GM19351 (cell line): Measurements from ENCODE around the gene ZRANB2.

Experiments
- ATAC-seq: cut with Tn5 transposase; IDR thresholded peaks from one replicate; pipeline ENCODE4 v1.9.1; 2021; ENCODE audit warnings: mild to moderate bottlenecking, moderate library complexity; ENCODE audit not compliant: unreplicated experiment

ZRANB2 gene, protein sequence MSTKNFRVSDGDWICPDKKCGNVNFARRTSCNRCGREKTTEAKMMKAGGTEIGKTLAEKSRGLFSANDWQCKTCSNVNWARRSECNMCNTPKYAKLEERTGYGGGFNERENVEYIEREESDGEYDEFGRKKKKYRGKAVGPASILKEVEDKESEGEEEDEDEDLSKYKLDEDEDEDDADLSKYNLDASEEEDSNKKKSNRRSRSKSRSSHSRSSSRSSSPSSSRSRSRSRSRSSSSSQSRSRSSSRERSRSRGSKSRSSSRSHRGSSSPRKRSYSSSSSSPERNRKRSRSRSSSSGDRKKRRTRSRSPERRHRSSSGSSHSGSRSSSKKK

GRCh38 chr1:71080739-71081696 lies at the start of gene ZRANB2:
Gene ZRANB2 (minus strand): TSS chr1:71081035. CDS start chr1:71080995, 40 bp downstream.
- peak; percentile 97 for ATAC-seq

DNA sequence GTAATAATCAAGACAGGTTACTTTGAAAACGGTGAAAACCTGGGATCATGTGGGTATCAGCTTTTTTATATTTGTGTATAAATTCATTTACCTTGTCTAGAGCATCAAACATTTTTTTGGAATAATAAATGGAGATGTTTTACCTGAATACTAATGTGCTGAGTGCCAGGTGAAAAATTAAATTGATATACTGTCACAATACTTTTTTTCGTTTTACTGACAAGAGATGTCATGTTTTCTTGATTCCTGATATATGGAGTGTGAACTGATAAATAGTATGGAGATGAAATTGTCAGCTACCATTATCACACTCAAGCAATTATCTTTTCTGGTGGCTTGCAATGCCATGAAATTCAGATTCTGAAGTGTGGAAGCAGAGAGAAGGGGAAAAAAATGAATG lies 47.2 kb upstream of the ZRANB2 start:
- ATAC-seq: no peak

DNA sequence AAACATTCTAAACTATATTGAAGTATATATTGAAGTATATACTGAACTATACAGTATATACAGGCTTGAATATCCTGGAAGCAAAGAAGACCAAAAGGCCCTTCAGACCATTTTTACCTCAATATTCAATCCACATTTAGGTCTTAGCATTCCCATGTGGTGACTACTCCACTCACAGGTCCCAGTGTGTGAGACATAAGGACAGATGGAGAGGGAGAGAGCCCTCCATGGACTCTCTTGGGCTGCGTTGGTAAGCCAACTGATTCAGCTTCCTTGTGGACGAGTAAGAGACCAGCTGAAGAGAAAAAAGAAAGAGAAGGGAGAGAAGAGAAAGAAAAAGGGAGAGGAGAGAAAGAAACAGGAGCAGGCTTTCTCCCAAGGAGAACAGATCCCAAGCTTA lies 37.3 kb upstream of the ZRANB2 start:
- ATAC-seq: no peak

GRCh38 chr1:71116729-71117128 lies 35.9 kb upstream of the ZRANB2 start:
- no peak for ATAC-seq

DNA sequence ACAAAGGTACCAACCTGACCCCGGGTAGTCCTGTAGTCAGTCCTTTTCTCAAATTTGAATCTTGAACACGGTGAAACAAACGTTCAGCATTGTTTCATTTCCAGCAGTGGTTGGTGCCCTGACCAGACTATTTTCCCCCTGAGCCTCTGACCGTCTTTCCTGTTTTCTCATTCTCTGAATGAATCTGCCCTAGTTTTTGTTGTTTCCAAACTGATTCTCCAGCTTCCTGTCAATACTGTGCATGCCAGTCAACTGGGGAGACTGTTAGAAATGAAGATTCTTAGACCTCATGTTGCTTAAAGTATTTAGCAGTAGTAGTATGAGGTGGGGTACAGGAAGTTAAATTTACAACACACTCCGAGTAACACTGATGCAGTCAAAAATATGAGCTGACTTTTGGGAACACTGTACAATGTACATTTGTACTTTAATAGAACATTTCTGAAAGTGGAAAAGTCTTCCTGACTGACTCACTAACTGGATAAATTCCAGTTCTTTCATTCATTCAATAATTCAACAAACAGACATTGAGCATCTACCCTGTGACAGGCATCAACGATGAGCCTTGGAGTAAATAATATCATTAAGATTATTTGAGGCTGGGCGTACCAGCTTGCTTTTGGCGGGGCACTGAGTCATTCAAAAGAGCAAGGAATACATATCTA lies 26.0 kb upstream of the ZRANB2 start:
- no peak for ATAC-seq

DNA sequence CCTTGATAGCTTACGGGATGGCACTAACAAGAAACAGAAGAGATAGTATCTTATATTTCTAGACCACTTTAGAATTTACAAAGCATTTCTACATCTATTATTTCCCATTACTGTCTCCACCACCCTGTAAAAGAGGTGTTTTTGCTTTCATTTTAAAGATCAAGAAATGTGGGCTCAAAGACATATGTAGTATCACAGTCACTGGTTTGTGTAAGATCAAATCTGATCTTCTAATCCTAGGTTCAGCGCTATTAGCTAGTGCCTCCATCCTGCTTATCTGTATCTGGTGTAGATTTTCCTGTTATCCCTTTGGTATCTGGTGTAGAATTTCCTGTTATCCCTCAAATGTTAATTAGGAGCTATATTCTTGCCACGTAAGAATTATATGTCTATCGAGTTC lies 23.6 kb upstream of the ZRANB2 start:
- no peak for ATAC-seq

- no peak for ATAC-seq
Observed at GRCh38 chr1:71101839-71102376, 21.1 kb upstream of the ZRANB2 start.

DNA sequence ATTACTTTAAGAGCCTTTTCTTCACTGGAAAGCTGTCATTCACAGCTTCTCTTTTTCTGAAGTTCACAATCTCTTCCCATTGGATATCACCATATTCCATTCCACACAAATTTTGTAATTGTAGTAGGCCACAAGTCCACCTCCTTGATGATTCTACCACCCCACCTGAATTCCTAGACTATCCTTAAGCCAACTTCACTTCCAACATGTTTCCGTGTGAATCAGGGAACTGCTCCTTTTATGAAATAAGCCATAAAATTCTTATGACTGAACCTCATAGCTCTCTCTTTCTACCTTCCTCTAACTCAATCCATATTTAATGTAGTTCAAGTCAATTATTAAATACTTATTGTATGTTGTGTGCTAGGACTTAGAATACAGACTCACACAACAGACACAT lies 16.6 kb upstream of the ZRANB2 start:
- no peak for ATAC-seq

- ATAC-seq: no peak
Observed at GRCh38 chr1:71094913-71095312, 14.1 kb upstream of the ZRANB2 start.

GRCh38 chr1:71093938-71094337 lies 13.1 kb upstream of the ZRANB2 start:
- ATAC-seq: peak; percentile 44

DNA sequence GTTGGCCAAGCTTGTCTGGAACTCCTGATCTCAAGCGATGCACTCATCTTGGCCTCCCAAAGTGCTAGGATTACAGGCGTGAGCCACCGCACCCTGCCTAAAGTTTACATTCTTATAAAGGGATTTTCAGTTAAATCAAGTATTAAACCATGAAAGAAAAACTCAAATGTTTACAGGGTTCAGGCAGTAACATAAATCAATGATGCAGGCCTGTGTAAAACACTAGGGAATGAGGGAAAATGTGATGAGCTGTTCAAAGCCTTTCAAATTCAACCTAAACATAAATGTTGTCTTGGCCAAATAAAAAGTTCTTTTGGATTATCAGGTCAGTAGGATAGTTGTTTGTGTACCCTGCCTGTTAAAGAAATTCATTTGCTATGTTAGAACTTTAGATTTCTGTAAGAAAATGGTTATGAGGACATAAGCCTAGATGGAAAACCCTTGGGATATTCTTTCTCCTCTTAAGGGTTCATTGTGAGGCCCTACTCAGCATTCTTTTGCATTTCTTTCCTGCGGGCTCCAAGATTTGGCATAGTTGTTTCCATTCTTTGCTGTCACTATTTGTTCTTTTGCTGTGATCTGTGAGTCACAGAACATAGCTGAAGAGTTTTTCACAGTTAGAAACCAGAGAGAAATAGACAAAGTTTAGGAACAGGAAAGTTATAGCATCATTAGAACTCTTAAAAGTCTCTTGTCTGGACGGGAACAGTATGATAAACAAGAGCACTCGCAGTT lies 8.9 kb upstream of the ZRANB2 start:
- ATAC-seq: no peak

DNA sequence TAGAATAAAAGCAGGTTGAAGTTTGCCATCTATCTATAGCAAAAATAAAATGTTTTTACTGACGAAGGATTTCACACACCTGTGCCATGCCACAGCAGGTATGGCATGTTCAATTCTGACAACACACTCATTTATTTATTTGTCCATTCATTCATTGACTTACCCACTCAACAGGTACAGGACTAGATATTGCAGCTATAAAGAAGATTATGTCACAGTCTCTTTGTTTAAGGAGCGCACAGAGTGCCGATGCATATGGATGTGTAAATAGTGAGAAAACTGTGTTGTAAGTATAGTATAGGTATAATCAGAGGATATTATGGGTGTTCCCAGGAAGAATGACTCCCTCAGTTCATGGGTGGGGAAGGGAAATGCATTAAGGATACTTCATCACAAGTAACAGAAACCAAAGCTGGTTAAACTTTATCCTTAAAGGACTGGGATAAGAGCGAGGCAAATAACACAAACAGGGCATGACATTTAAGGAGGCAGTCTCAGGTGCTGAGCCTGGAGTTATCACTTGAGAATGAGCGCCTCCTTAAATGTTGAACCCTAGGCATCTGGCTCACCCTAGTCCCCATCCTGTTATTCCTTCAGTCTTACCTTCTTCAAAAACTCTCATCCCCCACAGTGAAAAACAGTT lies 7.9 kb upstream of the ZRANB2 start:
- no peak for ATAC-seq

DNA sequence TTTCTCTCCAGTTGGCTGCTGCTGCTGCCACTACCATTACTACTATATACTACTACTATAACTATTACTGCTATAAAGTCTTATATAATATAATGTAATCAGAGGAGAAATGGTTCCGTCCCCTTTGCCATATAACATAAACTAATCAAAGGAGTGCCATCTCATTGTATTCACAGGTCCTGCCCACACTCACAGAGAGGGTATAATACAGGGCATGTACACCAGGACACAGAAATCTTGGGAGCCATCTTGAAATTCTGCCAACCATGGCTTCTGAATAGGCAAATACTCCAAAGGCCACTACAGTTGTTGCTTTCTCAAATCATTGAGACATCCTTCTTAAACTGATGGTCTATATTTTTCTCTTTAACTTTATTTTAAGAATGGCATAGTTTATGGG lies 6.9 kb upstream of the ZRANB2 start:
- ATAC-seq: no peak

DNA sequence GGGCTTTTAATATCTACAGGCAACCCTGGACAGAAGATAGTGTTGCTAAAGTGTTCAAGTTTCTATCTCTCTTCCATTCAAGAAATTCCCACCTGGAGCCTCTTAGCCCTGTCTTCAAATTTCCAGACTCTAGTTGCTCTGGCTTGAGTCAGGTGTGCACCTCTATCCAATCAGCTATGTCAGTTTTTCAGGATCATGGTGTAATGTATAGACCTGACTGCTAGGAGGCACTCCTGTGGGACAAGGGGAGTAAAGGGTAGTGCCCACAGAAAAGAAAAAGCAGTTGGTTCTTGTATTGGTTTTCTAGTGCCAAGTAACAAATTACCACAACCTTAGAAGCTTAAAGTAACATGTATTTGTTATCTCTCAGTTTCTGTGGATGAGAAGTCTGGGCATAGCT lies 6.2 kb upstream of the ZRANB2 start:
- ATAC-seq: no peak

DNA sequence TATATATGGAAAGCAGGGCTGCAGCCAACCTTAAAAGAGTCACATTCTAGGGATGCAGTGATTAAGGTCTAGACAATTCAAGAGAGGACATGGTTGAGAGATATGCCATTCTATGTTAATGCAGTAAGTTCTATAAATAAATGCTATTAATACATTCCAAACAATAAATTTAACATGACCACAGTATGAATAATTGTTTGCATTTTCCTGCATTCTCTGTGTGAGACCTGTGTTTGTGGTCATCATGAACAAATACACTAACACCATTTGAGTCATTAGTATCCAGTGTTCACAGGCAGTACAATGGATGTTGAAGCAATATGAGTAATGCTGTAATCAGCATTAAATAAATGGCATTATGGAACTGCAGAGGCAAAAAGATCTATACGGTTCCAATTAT lies 5.5 kb upstream of the ZRANB2 start:
- ATAC-seq: no peak

DNA sequence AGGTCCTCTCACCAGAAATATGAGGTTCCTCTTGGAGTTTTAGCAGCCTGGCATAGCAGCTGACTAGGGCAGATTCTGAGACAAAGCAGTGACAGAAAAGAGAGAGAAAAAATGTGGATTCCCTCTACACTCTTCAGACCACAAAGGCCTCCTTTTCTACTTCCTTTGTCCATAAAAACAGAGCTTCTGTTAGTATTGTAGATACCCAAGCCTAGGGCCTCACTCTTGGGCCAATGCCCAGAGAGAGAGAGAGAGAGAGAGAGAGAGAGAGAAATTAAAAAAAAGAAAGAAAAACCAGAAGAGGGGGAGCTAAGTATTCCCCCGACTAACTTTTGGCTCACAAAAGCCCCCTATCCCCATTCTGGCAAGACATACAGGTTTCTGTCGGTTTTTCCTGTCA lies 2.4 kb upstream of the ZRANB2 start:
- ATAC-seq: no peak

- ATAC-seq: no peak
Observed at GRCh38 chr1:71081697-71082080, 854 bp upstream of the ZRANB2 start.

DNA sequence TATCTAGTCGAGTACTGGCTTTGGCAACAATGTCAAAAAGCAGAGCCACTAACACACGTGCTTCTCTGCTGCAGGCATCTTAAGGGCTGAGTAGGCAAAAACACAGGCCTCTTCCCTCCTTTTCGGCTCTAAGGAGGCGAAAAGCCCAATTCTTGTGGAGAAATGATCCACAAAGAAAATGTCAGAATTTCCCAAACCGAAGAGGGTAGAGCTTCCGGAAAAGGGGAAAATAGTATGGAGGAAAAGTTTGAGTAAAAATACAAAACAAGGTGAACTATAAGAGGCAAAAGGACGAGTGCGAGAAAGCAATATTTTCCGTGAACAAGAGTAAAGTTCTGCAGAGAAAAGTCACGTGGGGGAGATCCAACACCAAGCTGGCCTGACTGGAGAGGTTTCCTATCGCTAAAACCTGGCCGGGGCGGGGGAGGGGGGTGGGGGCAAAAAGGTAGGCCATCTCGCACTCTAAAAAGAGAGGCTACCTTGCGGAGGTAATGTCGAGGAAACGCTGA lies 551 bp downstream of the ZRANB2 start:
- ATAC-seq: peak; percentile 22

GRCh38 chr1:71074681-71075080 lies 6.2 kb downstream of the ZRANB2 start:
- peak; percentile 51 for ATAC-seq

GRCh38 chr1:71072273-71072672 lies 8.6 kb downstream of the ZRANB2 start:
- ATAC-seq: no peak
